MM.1S (cell line): Measurements from ENCODE around the gene ALDH1B1.

Experiments
- DNase-seq: peaks from one replicate; pipeline ENCODE4 v3.0.0-alpha.2; 2015
- H2AFZ ChIP-seq: fragments of 300-600 bp; sonication (generic); 2 replicates; pipeline ENCODE4 v1.6.0; 2016; ENCODE audit warnings: antibody characterized with exemption, low read length
- H3F3A ChIP-seq: fragments of 300-600 bp; sonication (generic); 2 replicates; pipeline ENCODE4 v1.6.1; 2016; ENCODE audit warnings: mild to moderate bottlenecking, antibody characterized with exemption, low read length, moderate library complexity, mixed read lengths; ENCODE audit not compliant: insufficient read depth
- H3K27ac ChIP-seq: fragments of 300-600 bp; sonication (generic); 2 replicates; pipeline ENCODE4 v1.5.1; 2016; ENCODE audit warnings: mild to moderate bottlenecking, low read length
- H3K27me3 ChIP-seq: fragments of 300-600 bp; sonication (generic); replicated peaks from 2 replicates; pipeline ENCODE4 v1.6.0; 2016; ENCODE audit warnings: low read length; ENCODE audit not compliant: insufficient read depth
- H3K36me3 ChIP-seq: fragments of 300-600 bp; sonication (generic); replicated peaks from 2 replicates; pipeline ENCODE4 v1.6.1; 2016; ENCODE audit warnings: mild to moderate bottlenecking, low read length, mixed read lengths; ENCODE audit not compliant: insufficient read depth
- H3K4me1 ChIP-seq: fragments of 300-600 bp; sonication (generic); 2 replicates; pipeline ENCODE4 v1.6.1; 2016; ENCODE audit warnings: low read length, mixed read lengths
- H3K4me2 ChIP-seq: fragments of 300-600 bp; sonication (generic); 2 replicates; pipeline ENCODE4 v1.6.0; 2016; ENCODE audit warnings: low read depth, low read length
- H3K4me3 ChIP-seq: fragments of 300-600 bp; sonication (generic); 2 replicates; pipeline ENCODE4 v1.5.1; 2016; ENCODE audit warnings: low read length, mixed read lengths
- H3K79me2 ChIP-seq: fragments of 300-600 bp; sonication (generic); 2 replicates; pipeline ENCODE4 v1.6.1; 2016; ENCODE audit warnings: mixed run types, low read length, mixed read lengths
- H3K9ac ChIP-seq: fragments of 300-600 bp; sonication (generic); 2 replicates; pipeline ENCODE4 v1.6.1; 2016; ENCODE audit warnings: low read length, mixed read lengths
- H3K9me2 ChIP-seq: fragments of 300-600 bp; sonication (generic); replicated peaks from 2 replicates; pipeline ENCODE4 v1.6.1; 2016; ENCODE audit warnings: mild to moderate bottlenecking, low read length, mixed read lengths; ENCODE audit not compliant: insufficient read depth
- H3K9me3 ChIP-seq: fragments of 300-600 bp; sonication (generic); replicated peaks from 2 replicates; pipeline ENCODE4 v1.6.1; 2016; ENCODE audit warnings: mild to moderate bottlenecking, low read length, mixed read lengths; ENCODE audit not compliant: insufficient read depth
- H4K20me1 ChIP-seq: fragments of 300-600 bp; sonication (generic); 2 replicates; pipeline ENCODE4 v1.6.1; 2016; ENCODE audit warnings: mild to moderate bottlenecking, low read length, moderate library complexity, mixed read lengths; ENCODE audit not compliant: insufficient read depth
- EZH2 ChIP-seq: fragments of 300-600 bp; sonication (generic); optimal IDR thresholded peaks from 2 replicates; pipeline ENCODE3; 2017; ENCODE audit warnings: low read depth, mild to moderate bottlenecking, antibody characterized with exemption, low read length, mixed read lengths
- EZH2phosphoT487 ChIP-seq: fragments of 300-600 bp; sonication (generic); IDR thresholded peaks from 2 replicates; pipeline ENCODE4 v1.6.1; 2018; ENCODE audit warnings: antibody characterized with exemption, low read length
- TF ChIP-seq, protein P1 (sequence below): fragments of 300-600 bp; sonication (generic); IDR thresholded peaks from 2 replicates; pipeline ENCODE4 v1.5.1; 2016; ENCODE audit warnings: antibody characterized with exemption, low read length, mixed read lengths

Gene ALDH1B1

DNA sequence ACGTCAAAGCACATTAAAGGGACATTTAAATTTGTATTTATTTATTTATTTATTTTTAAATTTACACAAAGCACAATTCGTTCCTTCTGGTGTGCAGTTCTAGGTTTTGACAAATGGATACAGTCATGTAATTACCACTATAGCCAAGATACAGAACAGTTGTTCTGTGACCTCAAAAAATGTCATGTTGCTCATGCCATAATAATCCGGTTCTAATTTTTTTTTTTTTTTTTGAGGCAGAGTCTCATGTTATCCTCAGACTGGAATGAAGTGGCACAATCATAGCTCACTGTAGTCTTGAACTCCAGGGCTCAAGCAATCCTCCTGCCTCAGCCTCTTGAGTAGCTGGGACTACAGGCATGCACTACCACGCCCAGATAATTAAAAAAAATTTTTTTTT lies 24.0 kb downstream of the ALDH1B1 start:
- TF ChIP-seq, protein P1, sequence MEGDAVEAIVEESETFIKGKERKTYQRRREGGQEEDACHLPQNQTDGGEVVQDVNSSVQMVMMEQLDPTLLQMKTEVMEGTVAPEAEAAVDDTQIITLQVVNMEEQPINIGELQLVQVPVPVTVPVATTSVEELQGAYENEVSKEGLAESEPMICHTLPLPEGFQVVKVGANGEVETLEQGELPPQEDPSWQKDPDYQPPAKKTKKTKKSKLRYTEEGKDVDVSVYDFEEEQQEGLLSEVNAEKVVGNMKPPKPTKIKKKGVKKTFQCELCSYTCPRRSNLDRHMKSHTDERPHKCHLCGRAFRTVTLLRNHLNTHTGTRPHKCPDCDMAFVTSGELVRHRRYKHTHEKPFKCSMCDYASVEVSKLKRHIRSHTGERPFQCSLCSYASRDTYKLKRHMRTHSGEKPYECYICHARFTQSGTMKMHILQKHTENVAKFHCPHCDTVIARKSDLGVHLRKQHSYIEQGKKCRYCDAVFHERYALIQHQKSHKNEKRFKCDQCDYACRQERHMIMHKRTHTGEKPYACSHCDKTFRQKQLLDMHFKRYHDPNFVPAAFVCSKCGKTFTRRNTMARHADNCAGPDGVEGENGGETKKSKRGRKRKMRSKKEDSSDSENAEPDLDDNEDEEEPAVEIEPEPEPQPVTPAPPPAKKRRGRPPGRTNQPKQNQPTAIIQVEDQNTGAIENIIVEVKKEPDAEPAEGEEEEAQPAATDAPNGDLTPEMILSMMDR, result no peak
- TF ChIP-seq EZH2phosphoT487, result no peak
- no peak for TF ChIP-seq EZH2
- Histone ChIP-seq H3K9me2 (no peaks in the 10 kb centered on the region), H3K4me3 (no peak overlapping the region), H3K79me2 (no peaks in the 10 kb centered on the region), H3K36me3 (no peaks in the 10 kb centered on the region), H2AFZ (no peak overlapping the region), H3K9ac (no peak overlapping the region), H3K4me1 (no peaks in the 10 kb centered on the region), H3K27ac (no peak overlapping the region), H3K4me2 (no peak overlapping the region), H3K9me3 (no peaks in the 10 kb centered on the region), H3K27me3 (no peaks in the 10 kb centered on the region), H3F3A (no peaks in the 10 kb centered on the region), H4K20me1 (no peaks in the 10 kb centered on the region)
- DNase-seq, result no peak

DNA sequence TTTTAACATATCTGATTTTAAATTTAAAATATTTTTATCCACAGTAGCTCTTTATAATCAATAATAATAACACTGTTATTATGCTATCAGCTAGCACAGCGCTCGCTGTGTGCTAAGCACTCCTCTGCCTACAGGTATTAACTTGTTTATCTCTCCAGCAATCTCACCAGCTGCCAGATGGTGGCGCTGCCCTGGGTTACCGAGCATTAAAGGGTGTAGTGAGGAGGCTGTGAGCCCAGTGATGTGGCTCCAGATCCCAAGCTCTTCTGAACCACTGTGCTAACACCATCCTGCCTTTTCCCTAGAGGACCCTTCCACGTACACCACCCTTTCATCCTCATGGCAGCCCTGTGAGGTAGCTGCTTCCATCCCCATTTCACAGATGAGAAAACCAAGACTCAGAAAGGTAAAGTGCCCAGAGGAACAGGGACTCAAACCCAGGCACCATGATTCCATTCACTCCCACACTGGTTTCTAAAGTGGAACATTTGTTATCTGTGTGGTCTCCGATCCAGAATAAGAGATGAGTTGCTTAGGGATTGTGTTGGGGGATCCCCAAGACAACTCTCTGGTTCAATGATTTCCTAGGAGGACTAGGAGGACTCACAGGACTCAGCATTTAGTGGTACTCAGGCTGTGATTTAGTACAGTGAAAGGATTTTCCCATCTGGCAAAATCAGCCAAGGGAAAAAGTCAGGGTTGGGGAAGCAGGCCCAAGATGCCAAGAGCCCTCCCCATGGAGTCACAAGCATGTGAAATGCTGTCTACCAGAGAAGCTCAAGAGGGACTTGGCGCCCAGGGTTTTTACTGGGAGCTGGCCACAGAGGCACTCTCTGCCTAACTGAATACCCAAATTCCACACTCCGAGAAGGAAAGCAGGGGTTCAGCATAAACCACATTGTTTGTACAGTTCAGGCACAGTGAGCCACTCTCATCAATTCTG lies 24.8 kb downstream of the ALDH1B1 start:
- no peaks in the 10 kb centered on the region for H3K4me1 ChIP-seq
- no peaks in the 10 kb centered on the region for H3K36me3 ChIP-seq
- no peak overlapping the region for H3K4me3 ChIP-seq
- H3K27me3 ChIP-seq, result no peaks in the 10 kb centered on the region
- no peak for DNase-seq
- H3K9me3 ChIP-seq, result no peaks in the 10 kb centered on the region
- H3K9me2 ChIP-seq, result no peaks in the 10 kb centered on the region
- H3K9ac ChIP-seq, result no peak overlapping the region
- TF ChIP-seq EZH2phosphoT487, result no peak
- TF ChIP-seq, protein P1, result peak; percentile 54
- H3K79me2 ChIP-seq, result no peaks in the 10 kb centered on the region
- H3F3A ChIP-seq, result no peaks in the 10 kb centered on the region
- H2AFZ ChIP-seq, result no peak overlapping the region
- no peaks in the 10 kb centered on the region for H4K20me1 ChIP-seq
- no peak overlapping the region for H3K4me2 ChIP-seq
- no peak overlapping the region for H3K27ac ChIP-seq

DNA sequence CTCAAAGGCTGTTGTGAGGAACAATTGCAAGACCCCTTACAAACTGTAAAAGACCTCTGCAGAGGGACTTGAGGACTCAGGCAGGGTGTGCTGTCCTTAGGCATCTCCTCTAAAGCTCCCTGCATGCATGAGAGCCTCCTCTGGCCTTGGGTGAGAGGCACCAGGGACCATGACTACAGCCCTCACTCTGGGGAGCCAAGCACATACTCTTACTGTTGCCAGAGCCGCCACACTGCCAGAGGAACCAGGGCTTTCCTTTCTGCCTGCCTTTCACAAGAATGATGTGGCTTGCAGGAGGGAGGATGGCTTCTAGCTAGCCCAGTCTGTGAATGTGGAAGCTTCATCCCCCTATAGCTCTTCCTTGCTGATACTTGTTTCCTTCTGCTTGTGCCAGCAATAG lies 25.9 kb downstream of the ALDH1B1 start:
- Histone ChIP-seq H3K4me3 (no peak overlapping the region), H3K36me3 (no peaks in the 10 kb centered on the region), H3K27ac (no peak overlapping the region), H3K4me1 (no peaks in the 10 kb centered on the region), H2AFZ (no peak overlapping the region), H4K20me1 (no peaks in the 10 kb centered on the region), H3K9me2 (no peaks in the 10 kb centered on the region), H3K9me3 (no peaks in the 10 kb centered on the region), H3K27me3 (no peaks in the 10 kb centered on the region), H3F3A (no peaks in the 10 kb centered on the region), H3K4me2 (no peak overlapping the region), H3K9ac (no peak overlapping the region), H3K79me2 (no peaks in the 10 kb centered on the region)
- no peak for DNase-seq
- TF ChIP-seq, protein P1, result no peak
- TF ChIP-seq EZH2 (no peak), EZH2phosphoT487 (no peak)
